H1 (cell line): ENCODE data around the gene NADK2. TPM values are rescaled to one million over a fixed set of nuclear protein-coding genes. Genes with fewer than 3 reads are reported as not detected.

Experiments used
- CTCF ChIA-PET: fragments of 300-600 bp; sonication (Branson Sonifier 250); formaldehyde crosslinking; loops from one replicate; lab custom pipeline; 2021; ENCODE audit not compliant: partially characterized antibody; lab: Charles Lee
- POLR2A ChIA-PET: fragments of 300-600 bp; sonication (Branson Sonifier 250); formaldehyde crosslinking; loops from one replicate; lab custom pipeline; 2021; ENCODE audit warnings: inconsistent platforms; ENCODE audit not compliant: partially characterized antibody; lab: Charles Lee
- DNase-seq, 2 experiments: peaks; one replicate each; pipeline versions ENCODE4 v3.0.0 to v3.0.0-alpha.2; 2010 to 2022; ENCODE audit warnings: low spot score in 2 of 2, low read depth in 1 of 2, mixed read lengths in 1 of 2
- FAIRE-seq: peaks from 2 replicates; lab custom pipeline; 2011; peaks lifted over from hg19 to GRCh38; lab: Jason Lieb, UNC
- H2AFZ ChIP-seq: 2 replicates; pipeline ENCODE4 v1.8.1; 2012; ENCODE audit warnings: low read length, inconsistent platforms
- H2AK5ac ChIP-seq: 2 replicates; pipeline ENCODE4 v1.6.1; 2013; ENCODE audit warnings: low read depth, low read length
- H2BK120ac ChIP-seq: replicated peaks from 2 replicates; pipeline ENCODE3; 2013; ENCODE audit warnings: low read depth, low read length, inconsistent platforms
- H2BK12ac ChIP-seq: 2 replicates; pipeline ENCODE4 v1.6.1; 2013; ENCODE audit warnings: low read depth, low read length
- H2BK15ac ChIP-seq: 2 replicates; pipeline ENCODE4 v1.6.1; 2013; ENCODE audit warnings: low read length
- H2BK20ac ChIP-seq: 2 replicates; pipeline ENCODE4 v1.6.1; 2013; ENCODE audit warnings: low read length
- H2BK5ac ChIP-seq: 2 replicates; pipeline ENCODE4 v1.6.1; 2013; ENCODE audit warnings: low read depth, low read length
- H3K14ac ChIP-seq: 2 replicates; pipeline ENCODE4 v1.6.1; 2013; ENCODE audit warnings: inconsistent platforms; ENCODE audit not compliant: insufficient read length
- H3K18ac ChIP-seq: 2 replicates; pipeline ENCODE4 v1.6.1; 2013; ENCODE audit warnings: low read length; ENCODE audit errors: extremely low read depth
- H3K23ac ChIP-seq: 2 replicates; pipeline ENCODE4 v1.6.1; 2013; ENCODE audit warnings: inconsistent platforms; ENCODE audit not compliant: insufficient read length
- H3K23me2 ChIP-seq: 2 replicates; pipeline ENCODE4 v1.6.1; 2013; ENCODE audit warnings: low read depth, low read length
- H3K27ac ChIP-seq: 2 replicates; pipeline ENCODE4 v1.6.1; 2011; ENCODE audit warnings: low read depth, low read length, inconsistent platforms
- H3K27me3 ChIP-seq, 4 experiments: replicated peaks in 1 of 4; 1 replicate in 1 of 4; 2 replicates in 3 of 4; pipeline versions ENCODE4 v1.6.1 to v1.8.1; 2011 to 2013; ENCODE audit warnings: low read length in 3 of 4, mild to moderate bottlenecking in 3 of 4, inconsistent platforms in 2 of 4, mixed read lengths in 2 of 4, moderate library complexity in 1 of 4; ENCODE audit not compliant: control insufficient read depth in 3 of 4, insufficient read depth in 3 of 4; ENCODE audit errors: extremely low read depth in 1 of 4
- H3K36me3 ChIP-seq, 4 experiments: 2 replicates each; pipeline versions ENCODE4 v1.6.1 to v1.8.1; 2011 to 2013; ENCODE audit warnings: mild to moderate bottlenecking in 4 of 4, low read length in 3 of 4, moderate library complexity in 2 of 4, control low read depth in 1 of 4, inconsistent platforms in 1 of 4; ENCODE audit not compliant: insufficient read depth in 4 of 4, control insufficient read depth in 2 of 4
- H3K4ac ChIP-seq: replicated peaks from 2 replicates; pipeline ENCODE3; 2013; ENCODE audit warnings: low read length, low read depth, mixed read lengths, inconsistent platforms; ENCODE audit not compliant: insufficient read length
- H3K4me1 ChIP-seq, 4 experiments: replicated peaks in 1 of 4; 1 replicate in 1 of 4; 2 replicates in 3 of 4; pipeline versions ENCODE4 v1.6.1 to v1.8.1; 2011 to 2013; ENCODE audit warnings: low read length in 3 of 4, inconsistent platforms in 2 of 4, mixed read lengths in 1 of 4; ENCODE audit not compliant: insufficient read depth in 4 of 4, control insufficient read depth in 3 of 4
- H3K4me2 ChIP-seq, 2 experiments: 2 replicates each; pipeline versions ENCODE4 v1.6.1 to v1.8.1; 2011 to 2013; ENCODE audit warnings: low read depth in 2 of 2, low read length in 2 of 2, control low read depth in 1 of 2, inconsistent platforms in 1 of 2, mild to moderate bottlenecking in 1 of 2; ENCODE audit not compliant: insufficient read depth in 1 of 2
- H3K4me3 ChIP-seq, 4 experiments: fragments of 200-600, 300-600 bp in 1 of 4; sonication (generic), shearing (Covaris generic), sonication (Bioruptor Twin) in 1 of 4; 2 replicates each; pipeline versions ENCODE4 v1.5.1 to v1.8.1; 2011 to 2016; ENCODE audit warnings: low read length in 4 of 4, low read depth in 3 of 4, control low read depth in 2 of 4, inconsistent platforms in 2 of 4, mild to moderate bottlenecking in 2 of 4, mixed read lengths in 1 of 4, moderate library complexity in 1 of 4; ENCODE audit not compliant: insufficient read depth in 2 of 4; ENCODE audit errors: extremely low read depth in 1 of 4
- H3K56ac ChIP-seq: replicated peaks from 2 replicates; pipeline ENCODE3; 2013; ENCODE audit warnings: low read depth, mild to moderate bottlenecking, mixed read lengths, low read length, inconsistent platforms; ENCODE audit not compliant: insufficient read length
- H3K79me1 ChIP-seq: 2 replicates; pipeline ENCODE4 v1.6.1; 2013; ENCODE audit warnings: low read depth, low read length, control low read depth
- H3K79me2 ChIP-seq, 2 experiments: 2 replicates each; pipeline versions ENCODE4 v1.6.1 to v1.8.1; 2012 to 2013; ENCODE audit warnings: low read length in 2 of 2, mild to moderate bottlenecking in 2 of 2, inconsistent platforms in 1 of 2; ENCODE audit not compliant: insufficient read depth in 2 of 2, control insufficient read depth in 1 of 2
- H3K9ac ChIP-seq, 4 experiments: replicated peaks in 1 of 4; 1 replicate in 1 of 4; 2 replicates in 3 of 4; pipeline versions ENCODE4 v1.6.1 to v1.8.1; 2011 to 2013; ENCODE audit warnings: low read depth in 3 of 4, low read length in 3 of 4, control low read depth in 2 of 4, mild to moderate bottlenecking in 2 of 4, moderate library complexity in 2 of 4, inconsistent platforms in 1 of 4; ENCODE audit errors: extremely low read depth in 1 of 4
- H3K9me3 ChIP-seq, 2 experiments: 2 replicates each; pipeline versions ENCODE4 v1.6.1 to v1.8.1; 2012 to 2013; ENCODE audit warnings: mild to moderate bottlenecking in 2 of 2, moderate library complexity in 2 of 2, control low read depth in 1 of 2, inconsistent platforms in 1 of 2, low read depth in 1 of 2, low read length in 1 of 2, mixed read lengths in 1 of 2; ENCODE audit not compliant: insufficient read depth in 2 of 2
- H4K20me1 ChIP-seq, 2 experiments: replicated peaks in 1 of 2; 2 replicates each; pipeline versions ENCODE3 to v1.8.1; 2011 to 2013; ENCODE audit warnings: inconsistent platforms in 2 of 2, low read length in 2 of 2, mild to moderate bottlenecking in 1 of 2; ENCODE audit not compliant: insufficient read depth in 2 of 2, control insufficient read depth in 1 of 2
- H4K5ac ChIP-seq: 2 replicates; pipeline ENCODE4 v1.6.1; 2013; ENCODE audit warnings: low read length, low read depth, mixed read lengths, inconsistent platforms; ENCODE audit not compliant: insufficient read length
- H4K8ac ChIP-seq: 2 replicates; pipeline ENCODE4 v1.8.0; 2013; ENCODE audit warnings: mild to moderate bottlenecking, moderate library complexity, low read length, inconsistent platforms; ENCODE audit not compliant: insufficient read depth; ENCODE audit errors: extremely low read depth
- H4K91ac ChIP-seq: replicated peaks from 2 replicates; pipeline ENCODE3; 2013; ENCODE audit warnings: low read length, mixed read lengths, inconsistent platforms; ENCODE audit not compliant: insufficient read length
- ASH2L ChIP-seq: fragments of 200-600, 300-600 bp; sonication (generic); IDR thresholded peaks from one replicate; pipeline ENCODE4 v1.7.1; 2017; ENCODE audit warnings: low read length
- ATF2 ChIP-seq: IDR thresholded peaks from 2 replicates; pipeline ENCODE4 v1.6.1; 2012; ENCODE audit warnings: low read length, inconsistent platforms
- ATF3 ChIP-seq: IDR thresholded peaks from 2 replicates; pipeline ENCODE4 v1.6.1; 2011; ENCODE audit warnings: low read depth, mild to moderate bottlenecking, low read length; ENCODE audit not compliant: insufficient read depth
- EP300 ChIP-seq, 2 experiments: IDR thresholded peaks; 1 replicate in 1 of 2; 2 replicates in 1 of 2; pipeline ENCODE4 v1.6.1; 2011 to 2012; ENCODE audit warnings: low read depth in 2 of 2, low read length in 2 of 2, mild to moderate bottlenecking in 2 of 2, borderline replicate concordance in 1 of 2, inconsistent platforms in 1 of 2, moderate library complexity in 1 of 2
- RAD21 ChIP-seq, 2 experiments: IDR thresholded peaks in 1 of 2; conservative IDR thresholded peaks in 1 of 2; 2 replicates each; pipeline ENCODE4 v1.6.1; 2011; ENCODE audit warnings: low read depth in 2 of 2, low read length in 2 of 2, improper control_type of control experiment in 1 of 2, inconsistent platforms in 1 of 2, mild to moderate bottlenecking in 1 of 2, moderate library complexity in 1 of 2
- RFX5 ChIP-seq: IDR thresholded peaks from 2 replicates; pipeline ENCODE4 v1.6.1; 2011; ENCODE audit warnings: low read depth, low read length, improper control_type of control experiment, borderline replicate concordance
- RNF2 ChIP-seq: fragments of 200-900, 300-1000 bp; sonication (generic); IDR thresholded peaks from 2 replicates; pipeline ENCODE4 v1.7.1; 2016; ENCODE audit warnings: borderline replicate concordance, low read depth, mild to moderate bottlenecking, antibody characterized with exemption, low read length; ENCODE audit not compliant: poor library complexity, severe bottlenecking; ENCODE audit errors: missing control alignments
- TCF12 ChIP-seq: IDR thresholded peaks from 2 replicates; pipeline ENCODE4 v1.6.1; 2011; ENCODE audit warnings: low read depth, mild to moderate bottlenecking, low read length
- WGBS, 2 experiments: shearing (Covaris generic) in 1 of 2; methylation state at CpG; one replicate each; pipeline versions ENCODE4 v1.1.6 to v1.1.7; 2013 to 2015; ENCODE audit warnings: low lambda C conversion rate in 2 of 2, mixed read lengths in 2 of 2, inconsistent platforms in 1 of 2, low coverage in 1 of 2, missing lambda C conversion rate in 1 of 2; ENCODE audit not compliant: insufficient replicate concordance in 2 of 2, insufficient coverage in 1 of 2, insufficient read length in 1 of 2; ENCODE audit errors: extremely low coverage in 1 of 2, missing lambda C conversion rate in 1 of 2; 5-methylcytosine and 5-hydroxymethylcytosine counted together
- polyA plus RNA-seq, 7 experiments: library from polyadenylated mRNA; depleted of rRNA in 3 of 7; stranded (reverse) in 5 of 7; unstranded in 2 of 7; fragments of >200 nt in 5 of 7; fragments of 200-250 nt in 2 of 7; gene quantifications; 1 replicate in 5 of 7; 2 replicates in 1 of 7; 4 replicates in 1 of 7; pipeline versions ENCODE4 v1.2.1 to v1.2.3, GENCODE V29; 2011 to 2013; ENCODE audit warnings: missing spikeins in 2 of 7, mixed read lengths in 2 of 7
- total RNA-seq: library from RNA; stranded (reverse); fragmentation: NEBNext Ultra II Directional; extraction: Animal tissue kit (Norgen Biotek cat#: 25700); gene quantifications from 2 replicates; pipeline ENCODE4 v1.2.1, GENCODE V29; 2021

NADK2 gene
- total and polyA plus RNA-seq, 2 of the 8 experiments (the other 6 are each of a cell fraction or from before 2014, with no cell fraction given) = 3.4 to 16.1 TPM

DNA sequence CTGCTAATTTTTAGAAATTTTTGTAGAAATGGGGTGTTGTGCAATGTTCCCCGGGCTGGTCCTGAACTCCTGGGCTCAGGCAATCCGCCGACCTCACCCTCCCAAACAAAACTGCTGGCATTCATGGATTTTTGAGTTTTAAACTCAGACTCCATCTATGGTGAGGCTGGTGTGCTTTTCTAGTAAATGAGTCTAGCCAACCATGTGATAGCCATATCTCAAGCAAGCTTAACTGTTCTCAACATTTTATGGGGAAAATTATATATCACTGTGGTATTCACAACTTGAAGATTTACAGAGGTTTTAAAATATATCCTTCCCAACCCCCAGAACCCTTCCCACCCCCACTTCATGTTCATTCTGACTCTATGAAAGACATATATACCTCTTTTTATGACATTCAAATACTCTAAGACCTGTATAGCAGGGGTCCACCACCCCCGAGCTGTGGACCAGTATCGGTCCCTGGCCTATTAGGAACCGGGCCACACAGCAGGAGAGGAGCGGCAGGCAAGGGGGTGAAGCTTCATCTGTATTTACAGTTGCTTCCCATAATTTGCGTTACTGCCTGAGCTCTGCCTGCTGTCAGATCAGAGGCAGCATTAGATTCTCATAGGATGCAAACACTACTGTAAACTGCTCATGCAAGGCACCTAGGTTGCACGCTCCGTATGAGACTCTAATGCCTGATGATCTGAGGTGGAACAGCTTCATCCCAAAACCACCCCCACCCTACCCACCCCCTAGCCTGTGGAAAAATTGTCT is 4.5 kb upstream of the NADK2 start:
- 97% methylated on average over 8 of the region's 10 CpGs; no CpG with 5 or more reads in 1 of the 2 experiments for WGBS, 2 experiments
- no peak overlapping the region for H3K18ac ChIP-seq
- H3K4ac ChIP-seq = no peak overlapping the region
- no peak for FAIRE-seq
- H3K23ac ChIP-seq = no peak overlapping the region
- no peak overlapping the region for H3K14ac ChIP-seq
- H3K23me2 ChIP-seq = peaks cover 2% of the 10 kb centered on the region; the same call in 1 of the 2 replicates
- no peak overlapping the region for H2BK5ac ChIP-seq
- no peak overlapping the region for H2BK120ac ChIP-seq
- H3K36me3 ChIP-seq = no peaks in the 10 kb centered on the region
- no peaks in the 10 kb centered on the region for H3K9me3 ChIP-seq
- no peaks in the 10 kb centered on the region for H3K79me1 ChIP-seq
- no peak overlapping the region for H4K91ac ChIP-seq
- no peak overlapping the region for H2BK20ac ChIP-seq
- no peak overlapping the region for H3K27ac ChIP-seq
- peaks cover 1 to 12% (median 6%) of the 10 kb centered on the region in 4 experiments for H3K27me3 ChIP-seq
- H3K79me2 ChIP-seq = no peaks in the 10 kb centered on the region
- CTCF ChIA-PET = interaction anchor here (1.0 to 1.8 kb wide), 2 partner anchors 9 to 167 kb away, joined by 3 to 6 read pairs; no protein-coding TSS in a partner anchor
- POLR2A ChIA-PET = no interaction called here
- H3K4me3 ChIP-seq = no peak overlapping the region
- H2AFZ ChIP-seq = no peak overlapping the region
- no peak overlapping the region for H3K9ac ChIP-seq
- DNase-seq = no peak
- no peak overlapping the region for H2BK15ac ChIP-seq
- H3K4me1 ChIP-seq = peaks cover 0 to 4% (median 3%) of the 10 kb centered on the region in 4 experiments; a peak in 4 of 7 replicates
- no peaks in the 10 kb centered on the region for H4K20me1 ChIP-seq
- H2BK12ac ChIP-seq = no peak overlapping the region
- H4K5ac ChIP-seq = no peak overlapping the region
- H3K4me2 ChIP-seq = no peak overlapping the region
- no peak overlapping the region for H2AK5ac ChIP-seq
- no peak overlapping the region for H4K8ac ChIP-seq
- no peak overlapping the region for H3K56ac ChIP-seq
- TF ChIP-seq RFX5 (no peak), ATF3 (no peak), EP300 (IDR thresholded peaks at IDR 0.05; ENCODE audit: borderline replicate concordance in 1 of 2, low read depth in 2 of 2, low read length in 2 of 2) (no peak), TCF12 (no peak), ASH2L (no peak), RNF2 (no peak), RAD21 (IDR thresholded peaks at IDR 0.05 in 1 of 2, conservative IDR thresholded peaks at IDR 0.05 in 1 of 2; ENCODE audit: low read depth in 2 of 2, low read length in 2 of 2) (no peak), ATF2 (no peak)
